Upper lobe of left lung (tissue), 6 donors: ENCODE data around the gene TCEAL8. TPM values are rescaled to one million over a fixed set of nuclear protein-coding genes. Genes with fewer than 3 reads are reported as not detected.

Source experiments
- ATAC-seq, 2 donors: fragments of 200-7000 bp; cut with Tn5 transposase; one replicate each; pipeline ENCODE4 v1.9.1; 2022; ENCODE audit warnings: mild to moderate bottlenecking in 2 of 2, moderate library complexity in 2 of 2; ENCODE audit not compliant: low FRiP score in 2 of 2
- DNase-seq, 2 donors: peaks; one replicate each; pipeline ENCODE4 v3.0.0-alpha.2; 2019 to 2020
- H3K27ac ChIP-seq, 4 donors: fragments of 200-600 bp; sonication (generic); one replicate each; pipeline ENCODE4 v1.5.1; 2016 to 2019
- H3K27me3 ChIP-seq, 4 donors: fragments of 200-600 bp; sonication (generic); one replicate each; pipeline ENCODE4 v1.5.1; 2017 to 2019
- H3K36me3 ChIP-seq, 4 donors: fragments of 200-600 bp; sonication (generic); one replicate each; pipeline ENCODE4 v1.5.1; 2016 to 2019
- H3K4me1 ChIP-seq, 4 donors: fragments of 200-600 bp; sonication (generic); one replicate each; pipeline ENCODE4 v1.5.1; 2018 to 2019
- H3K4me3 ChIP-seq, 4 donors: fragments of 200-600 bp; sonication (generic); one replicate each; pipeline ENCODE4 v1.5.1; 2017 to 2019; ENCODE audit warnings: mild to moderate bottlenecking in 2 of 4, moderate library complexity in 1 of 4
- H3K9me3 ChIP-seq, 4 donors: fragments of 200-600 bp; sonication (generic); one replicate each; pipeline ENCODE4 v1.5.1; 2018 to 2019
- CTCF ChIP-seq, 6 experiments: fragments of 450-650 bp in 4 of 6; fragments of 200-600 bp in 2 of 6; sonication (generic) in 2 of 6; IDR thresholded peaks; one replicate each; pipeline ENCODE4 v1.5.1; 2016 to 2019; ENCODE audit warnings: antibody characterized with exemption in 6 of 6
- EP300 ChIP-seq, 4 donors: sonication (generic); formaldehyde crosslinking; IDR thresholded peaks; one replicate each; pipeline ENCODE4 v1.5.1; 2017; ENCODE audit warnings: antibody characterized with exemption in 4 of 4, control low read depth in 2 of 4
- POLR2A ChIP-seq, 4 donors: fragments of 450-650 bp; IDR thresholded peaks; one replicate each; pipeline ENCODE4 v1.5.1; 2016 to 2017; ENCODE audit warnings: antibody characterized with exemption in 4 of 4, mild to moderate bottlenecking in 2 of 4
- POLR2AphosphoS5 ChIP-seq, 2 donors: sonication (generic); formaldehyde crosslinking; IDR thresholded peaks; one replicate each; pipeline ENCODE4 v1.5.1; 2017; ENCODE audit warnings: antibody characterized with exemption in 2 of 2
- WGBS, 2 donors: methylation state at CpG; one replicate each; pipeline ENCODE4 v1.1.5; 2017 to 2018; 5-methylcytosine and 5-hydroxymethylcytosine counted together
- total RNA-seq, 6 donors: library from RNA; depleted of rRNA in 4 of 6; stranded (reverse); fragments of >200 nt in 4 of 6; gene quantifications; one replicate each; pipeline versions ENCODE4 v1.1.0 to v1.2.1, GENCODE V29; 2016 to 2021
- donor health status: DM: no; HTN: no; CAD: no; lungs with moderate emphysema.
- donor health status: DM: no; HTN: yes; CAD: no; lungs with severe emphysema.

TCEAL8 gene
- total RNA-seq, 6 donors from 2014 or later: 24.1 to 74.5 (median 41.7) TPM

- no peak for TF ChIP-seq CTCF (IDR thresholded peaks at IDR 0.05)
- TF ChIP-seq POLR2AphosphoS5 (IDR thresholded peaks at IDR 0.05): no peak
- TF ChIP-seq EP300 (IDR thresholded peaks at IDR 0.05): no peak
- TF ChIP-seq POLR2A (IDR thresholded peaks at IDR 0.05): no peak
- peak in 1 of 2 donors; percentile 38 for ATAC-seq
- no peaks in the 10 kb centered on the region for H3K27me3 ChIP-seq
- peaks cover 0 to 3% (median 0%) of the 10 kb centered on the region in 4 donors for H3K4me1 ChIP-seq
- H3K9me3 ChIP-seq: no peaks in the 10 kb centered on the region
- H3K36me3 ChIP-seq: peaks cover 0 to 4% (median 0%) of the 10 kb centered on the region in 4 donors
- peak overlapping the region in 3 of 4 donors; percentile 55 to 71 (median 66) for H3K4me3 ChIP-seq
- 26 to 44% methylated on average over 8 of the region's 8 CpGs for WGBS, 2 donors
- no peak for DNase-seq
- H3K27ac ChIP-seq: peak overlapping the region; percentile 81 to 89 (median 86)
These were observed 1.3 kb downstream of the TCEAL8 start for GRCh38 chrX:103253608-103254007.

- no peak overlapping the region for H3K4me3 ChIP-seq
- H3K36me3 ChIP-seq: peaks cover 0 to 4% (median 0%) of the 10 kb centered on the region in 4 donors
- H3K27me3 ChIP-seq: no peaks in the 10 kb centered on the region
- 63 to 80% methylated on average over 5 of the region's 5 CpGs for WGBS, 2 donors
- DNase-seq (no peak), ATAC-seq (no peak)
- no peak for TF ChIP-seq EP300 (IDR thresholded peaks at IDR 0.05)
- H3K27ac ChIP-seq: no peak overlapping the region
- H3K9me3 ChIP-seq: no peaks in the 10 kb centered on the region
- peaks cover 0 to 3% (median 0%) of the 10 kb centered on the region in 4 donors for H3K4me1 ChIP-seq
These were observed 4.0 kb downstream of the TCEAL8 start for GRCh38 chrX:103250977-103251376.

DNA sequence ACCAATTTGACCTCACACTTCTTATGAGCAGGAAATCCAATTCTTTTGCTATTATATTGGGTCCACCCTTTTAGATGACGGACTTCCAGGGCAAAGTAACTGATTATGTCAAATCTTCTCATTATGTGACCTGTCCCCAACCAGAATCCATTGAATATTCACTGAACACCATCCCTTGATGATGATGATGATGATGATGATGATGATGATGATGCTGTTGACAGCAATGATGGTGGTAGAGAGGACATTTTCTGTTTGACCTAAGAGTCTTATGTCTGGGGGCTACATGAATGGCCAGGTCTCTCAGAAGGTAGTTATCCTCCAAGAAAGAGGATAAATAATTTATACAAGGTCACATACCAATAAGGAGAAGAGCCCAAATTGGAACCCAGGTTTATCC lies 5.2 kb downstream of the TCEAL8 start:
- ATAC-seq (no peak), DNase-seq (no peak)
- Histone ChIP-seq H3K27me3 (no peaks in the 10 kb centered on the region), H3K27ac (no peak overlapping the region), H3K36me3 (peaks cover 0 to 4% (median 0%) of the 10 kb centered on the region in 4 donors), H3K9me3 (no peaks in the 10 kb centered on the region), H3K4me3 (no peak overlapping the region), H3K4me1 (peaks cover 0 to 3% (median 0%) of the 10 kb centered on the region in 4 donors)
- TF ChIP-seq EP300 (IDR thresholded peaks at IDR 0.05): no peak
- no peak for TF ChIP-seq POLR2A (IDR thresholded peaks at IDR 0.05)
- TF ChIP-seq POLR2AphosphoS5 (IDR thresholded peaks at IDR 0.05): no peak
- TF ChIP-seq CTCF (IDR thresholded peaks at IDR 0.05): no peak
- 68 to 100% methylated on average over 1 of the region's 1 CpG for WGBS, 2 donors

DNA sequence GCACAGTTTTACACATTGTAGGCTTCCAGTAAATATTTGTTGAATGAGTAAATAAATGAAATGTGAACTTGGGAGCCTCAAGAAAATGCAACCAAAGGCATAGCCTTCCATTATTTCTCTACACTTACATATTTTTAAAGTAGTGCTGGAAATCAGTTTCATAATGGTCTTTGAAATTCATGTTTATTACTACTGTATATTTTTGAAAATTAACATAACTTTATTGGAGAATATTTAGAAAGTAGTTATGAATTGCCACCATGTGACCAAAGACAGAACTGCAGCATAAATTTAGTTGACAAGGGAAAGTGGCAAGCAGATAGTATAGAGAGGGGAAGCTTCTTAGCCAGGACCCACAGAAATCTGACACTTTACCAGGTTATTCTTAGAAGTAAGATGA lies 6.4 kb downstream of the TCEAL8 start:
- no peak overlapping the region for H3K27ac ChIP-seq
- ATAC-seq (no peak), DNase-seq (no peak)
- no peak overlapping the region for H3K4me3 ChIP-seq
- TF ChIP-seq POLR2A (IDR thresholded peaks at IDR 0.05) (no peak), CTCF (IDR thresholded peaks at IDR 0.05) (peak in 5 of 6 experiments; percentile 23 to 36 (median 32)), EP300 (IDR thresholded peaks at IDR 0.05) (no peak), POLR2AphosphoS5 (IDR thresholded peaks at IDR 0.05) (no peak)
- H3K4me1 ChIP-seq: peaks cover 0 to 2% (median 0%) of the 10 kb centered on the region in 4 donors
- H3K36me3 ChIP-seq: peaks cover 0 to 4% (median 0%) of the 10 kb centered on the region in 4 donors
- H3K27me3 ChIP-seq: no peaks in the 10 kb centered on the region
- no peaks in the 10 kb centered on the region for H3K9me3 ChIP-seq

DNA sequence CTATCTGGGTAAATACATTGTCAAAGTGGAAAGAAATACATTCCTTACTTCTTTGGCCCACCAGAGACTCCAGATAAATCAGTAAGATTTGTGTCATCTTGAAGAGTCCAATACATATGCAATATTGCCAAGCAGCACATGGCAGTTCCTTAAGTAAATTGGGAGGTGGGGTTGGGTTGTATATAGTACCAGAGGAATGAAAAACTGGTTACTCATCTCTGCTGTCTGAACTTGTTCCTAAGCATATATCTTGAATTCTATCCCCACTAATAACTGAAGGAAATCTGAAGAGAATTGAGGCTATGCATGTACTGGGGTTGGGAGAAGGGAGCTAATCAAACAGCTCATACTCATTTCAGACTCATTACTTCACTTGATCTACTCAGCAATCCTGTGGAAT lies 14.8 kb downstream of the TCEAL8 start:
- Histone ChIP-seq H3K4me3 (no peak overlapping the region), H3K27me3 (no peaks in the 10 kb centered on the region), H3K4me1 (no peaks in the 10 kb centered on the region), H3K9me3 (no peaks in the 10 kb centered on the region), H3K27ac (no peak overlapping the region), H3K36me3 (no peaks in the 10 kb centered on the region)
- ATAC-seq: no peak
- TF ChIP-seq POLR2A (IDR thresholded peaks at IDR 0.05) (no peak), POLR2AphosphoS5 (IDR thresholded peaks at IDR 0.05) (no peak), CTCF (IDR thresholded peaks at IDR 0.05) (no peak), EP300 (IDR thresholded peaks at IDR 0.05) (no peak)
- no peak for DNase-seq
